PC-9 (cell line): ENCODE measurements around the gene PELI1. TPM values are rescaled to one million over a fixed set of nuclear protein-coding genes. Genes with fewer than 3 reads are reported as not detected.

ENCODE experiments used
- BruUV-seq: library from RNA; stranded (reverse); fragments of 400-500 nt; replicated peaks from 2 replicates; lab custom pipeline; 2021; lab: Mats Ljungman, UMichigan
- CTCF ChIA-PET: fragments of 300-600 bp; sonication (Branson Sonifier 250); formaldehyde crosslinking; loops from one replicate; lab custom pipeline; 2022; ENCODE audit warnings: antibody characterized with exemption; lab: Charles Lee
- POLR2A ChIA-PET: fragments of 300-600 bp; sonication (Branson Sonifier 250); formaldehyde crosslinking; loops from one replicate; lab custom pipeline; 2022; ENCODE audit warnings: antibody characterized with exemption; ENCODE audit not compliant: unreplicated experiment; lab: Charles Lee
- DNase-seq, 2 experiments: peaks; one replicate each; pipeline versions ENCODE4 v3.0.0 to v3.0.0-alpha.2; 2015 to 2022; ENCODE audit warnings: mixed read lengths in 1 of 2
- H2AFZ ChIP-seq: fragments of 200-600 bp; sonication (generic); 2 replicates; pipeline ENCODE4 v1.8.1; 2017; ENCODE audit warnings: antibody characterized with exemption
- H3F3A ChIP-seq: fragments of 200-600 bp; sonication (generic); 2 replicates; pipeline ENCODE4 v1.8.1; 2017; ENCODE audit warnings: antibody characterized with exemption, mild to moderate bottlenecking, low read depth; ENCODE audit not compliant: insufficient read depth
- H3K27ac ChIP-seq: fragments of 200-600 bp; sonication (generic); 2 replicates; pipeline ENCODE4 v1.6.1; 2016; ENCODE audit warnings: mixed run types
- H3K27me3 ChIP-seq: fragments of 200-600 bp; sonication (generic); 2 replicates; pipeline ENCODE4 v1.6.1; 2016; ENCODE audit warnings: low read depth, mixed run types; ENCODE audit not compliant: insufficient read depth
- H3K36me3 ChIP-seq: fragments of 200-600 bp; sonication (generic); 2 replicates; pipeline ENCODE4 v1.6.1; 2016; ENCODE audit warnings: low read depth, mixed run types
- H3K4me1 ChIP-seq: fragments of 200-600 bp; sonication (generic); replicated peaks from 2 replicates; pipeline ENCODE4 v1.6.1; 2016; ENCODE audit warnings: mixed run types; ENCODE audit not compliant: insufficient read depth
- H3K4me2 ChIP-seq: fragments of 200-600 bp; sonication (generic); 2 replicates; pipeline ENCODE4 v1.6.1; 2017; ENCODE audit warnings: mixed run types
- H3K4me3 ChIP-seq: fragments of 200-600 bp; sonication (generic); 2 replicates; pipeline ENCODE4 v1.6.1; 2016; ENCODE audit warnings: mixed run types
- H3K79me2 ChIP-seq: fragments of 200-600 bp; sonication (generic); 2 replicates; pipeline ENCODE4 v1.6.1; 2017; ENCODE audit warnings: low read depth, mixed run types
- H3K9me2 ChIP-seq: fragments of 200-600 bp; sonication (generic); 2 replicates; pipeline ENCODE4 v1.8.1; 2017; ENCODE audit warnings: mild to moderate bottlenecking; ENCODE audit not compliant: insufficient read depth
- H3K9me3 ChIP-seq: fragments of 200-600 bp; sonication (generic); 2 replicates; pipeline ENCODE4 v1.8.1; 2016; ENCODE audit warnings: low read depth; ENCODE audit not compliant: insufficient read depth
- H4K20me1 ChIP-seq: fragments of 200-600 bp; sonication (generic); 2 replicates; pipeline ENCODE4 v1.8.1; 2017; ENCODE audit not compliant: insufficient read depth
- EZH2 ChIP-seq: fragments of 200-600 bp; sonication (generic); IDR thresholded peaks from 2 replicates; pipeline ENCODE4 v1.8.0; 2017; ENCODE audit warnings: antibody characterized with exemption, low read depth
- intact Hi-C: fragments of 100-400 bp; cut with micrococcal nuclease; formaldehyde crosslinking; loops from one replicate; pipeline ENCODE4 v1.10.0; 2022; ENCODE audit not compliant: unreplicated experiment
- total RNA-seq: library from RNA; stranded (reverse); gene quantifications from 2 replicates; pipeline ENCODE4 v1.2.3, GENCODE V29; 2021
- TF ChIP-seq, protein P1 (sequence below): fragments of 200-600 bp; sonication (generic); conservative IDR thresholded peaks from 2 replicates; pipeline ENCODE4 v1.6.1; 2017; ENCODE audit warnings: mixed run types, antibody characterized with exemption, mild to moderate bottlenecking, moderate library complexity

Gene PELI1
- total RNA-seq, 1 experiment from 2014 or later = 32.6 TPM

DNA sequence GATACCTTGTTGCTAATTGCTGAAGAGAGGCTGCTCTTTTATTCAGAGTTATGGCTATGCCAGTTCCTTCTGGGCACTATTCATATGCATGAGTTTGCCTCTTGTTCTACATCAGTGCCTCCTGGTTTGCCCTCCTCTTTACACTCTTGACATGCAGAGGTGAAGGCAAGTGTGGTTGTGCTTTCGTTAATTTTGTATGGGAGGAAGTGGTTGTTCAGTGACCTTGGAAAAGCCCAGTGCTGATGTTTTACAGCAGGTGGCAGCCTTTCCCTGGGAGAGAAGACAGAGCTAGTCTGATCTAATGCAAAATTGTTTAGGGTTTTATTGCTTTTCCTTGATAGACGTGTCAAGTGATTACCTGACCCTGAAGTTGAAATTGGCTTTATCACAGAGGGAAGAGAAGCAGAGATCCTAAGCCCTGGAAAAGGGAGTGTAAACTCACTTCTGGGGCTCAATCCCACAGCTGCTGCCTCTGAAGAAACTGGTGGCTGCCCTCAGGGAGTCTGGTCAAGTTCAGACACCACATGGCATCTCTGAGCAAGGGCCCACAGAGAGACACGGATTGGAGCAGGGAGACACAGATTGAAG lies 94.5 kb downstream of the PELI1 start:
- no peaks in the 10 kb centered on the region for H3K79me2 ChIP-seq
- no peaks in the 10 kb centered on the region for H3K27me3 ChIP-seq
- intact Hi-C loops = loop anchor here (1.0 to 5.0 kb wide), 9 partner anchors 95 to 839 kb away; partner anchors contain the start of gene PELI1
- H2AFZ ChIP-seq = no peak overlapping the region
- CTCF ChIA-PET = interaction anchor here (0.7 to 1.9 kb wide), 5 partner anchors 262 to 595 kb away, joined by 3 to 22 read pairs (median 4); no protein-coding TSS in a partner anchor
- POLR2A ChIA-PET = interaction anchor here (0.6 kb wide), 1 partner anchor 208 kb away, joined by 3 read pairs; the partner anchor contains the start of gene UGP2
- TF ChIP-seq EZH2 = no peak
- TF ChIP-seq, protein P1, sequence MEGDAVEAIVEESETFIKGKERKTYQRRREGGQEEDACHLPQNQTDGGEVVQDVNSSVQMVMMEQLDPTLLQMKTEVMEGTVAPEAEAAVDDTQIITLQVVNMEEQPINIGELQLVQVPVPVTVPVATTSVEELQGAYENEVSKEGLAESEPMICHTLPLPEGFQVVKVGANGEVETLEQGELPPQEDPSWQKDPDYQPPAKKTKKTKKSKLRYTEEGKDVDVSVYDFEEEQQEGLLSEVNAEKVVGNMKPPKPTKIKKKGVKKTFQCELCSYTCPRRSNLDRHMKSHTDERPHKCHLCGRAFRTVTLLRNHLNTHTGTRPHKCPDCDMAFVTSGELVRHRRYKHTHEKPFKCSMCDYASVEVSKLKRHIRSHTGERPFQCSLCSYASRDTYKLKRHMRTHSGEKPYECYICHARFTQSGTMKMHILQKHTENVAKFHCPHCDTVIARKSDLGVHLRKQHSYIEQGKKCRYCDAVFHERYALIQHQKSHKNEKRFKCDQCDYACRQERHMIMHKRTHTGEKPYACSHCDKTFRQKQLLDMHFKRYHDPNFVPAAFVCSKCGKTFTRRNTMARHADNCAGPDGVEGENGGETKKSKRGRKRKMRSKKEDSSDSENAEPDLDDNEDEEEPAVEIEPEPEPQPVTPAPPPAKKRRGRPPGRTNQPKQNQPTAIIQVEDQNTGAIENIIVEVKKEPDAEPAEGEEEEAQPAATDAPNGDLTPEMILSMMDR = peak; percentile 89
- no peak overlapping the region for H3K27ac ChIP-seq
- no TSS peak for BruUV-seq
- H3K4me1 ChIP-seq = peaks cover 4% of the 10 kb centered on the region; the same call in 1 of the 2 replicates
- peak overlapping the region; percentile 8; the same call in 1 of the 2 replicates for H3K4me2 ChIP-seq
- no peaks in the 10 kb centered on the region for H3K9me2 ChIP-seq
- peak; percentile 66 to 67 for DNase-seq
- H3K9me3 ChIP-seq = no peaks in the 10 kb centered on the region
- H3F3A ChIP-seq = no peaks in the 10 kb centered on the region
- no peaks in the 10 kb centered on the region for H3K36me3 ChIP-seq
- no peak overlapping the region for H3K4me3 ChIP-seq
- H4K20me1 ChIP-seq = no peaks in the 10 kb centered on the region

DNA sequence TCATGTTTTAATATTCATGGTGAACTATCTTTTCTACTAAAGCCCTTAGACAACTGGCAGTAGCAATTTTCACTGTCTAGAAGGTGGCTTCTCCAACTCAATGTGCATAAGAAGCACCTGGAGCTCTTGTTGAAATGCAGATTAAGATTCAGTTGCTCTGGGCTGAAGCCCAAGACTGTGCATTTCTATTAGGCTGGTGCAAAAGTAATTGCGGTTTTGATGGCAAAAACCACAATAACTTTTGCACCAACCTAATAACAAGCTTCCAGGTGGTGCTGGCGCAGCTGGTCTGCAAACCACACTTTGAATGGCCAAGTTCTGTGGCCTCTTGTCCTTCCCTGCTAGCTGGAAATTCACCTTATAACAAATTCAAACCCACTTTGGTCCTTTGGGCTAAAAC lies 98.3 kb downstream of the PELI1 start:
- H3K36me3 ChIP-seq = no peaks in the 10 kb centered on the region
- no peaks in the 10 kb centered on the region for H3K79me2 ChIP-seq
- ChIA-PET CTCF (no interaction called here), POLR2A (no interaction called here)
- H4K20me1 ChIP-seq = no peaks in the 10 kb centered on the region
- BruUV-seq = no TSS peak
- no peaks in the 10 kb centered on the region for H3F3A ChIP-seq
- no peaks in the 10 kb centered on the region for H3K9me2 ChIP-seq
- H3K4me2 ChIP-seq = no peak overlapping the region
- intact Hi-C loops = loop anchor here (5.0 kb wide), 1 partner anchor 266 kb away; no protein-coding TSS in a partner anchor
- H3K4me1 ChIP-seq = peaks cover 4% of the 10 kb centered on the region; the same call in 1 of the 2 replicates
- DNase-seq = no peak
- H3K9me3 ChIP-seq = no peaks in the 10 kb centered on the region
- TF ChIP-seq, protein P1 = no peak
- TF ChIP-seq EZH2 = no peak
- no peak overlapping the region for H3K27ac ChIP-seq
- H3K4me3 ChIP-seq = no peak overlapping the region
- H2AFZ ChIP-seq = no peak overlapping the region
- H3K27me3 ChIP-seq = no peaks in the 10 kb centered on the region

Other genes starting within 250 kb of the PELI1 start
- gene VPS54, start 125.0 kb downstream of the PELI1 start, total RNA-seq = 16.7 and 20.7 TPM in 2 replicates